Measurements from ENCODE around the gene BMS1. TPM values are rescaled to one million over a fixed set of nuclear protein-coding genes. Genes with fewer than 3 reads are reported as not detected.
A peak's percentile ranks its signal among the peaks of the same experiment; 100 is the strongest.

Gene BMS1
- total RNA-seq, 1 experiment from 2014 or later: 44.2 TPM

- H3K9ac ChIP-seq (ENCODE audit: extremely low read depth, insufficient read length, low read length): no peak overlapping the region
- no peak overlapping the region for H3T11ph ChIP-seq (ENCODE audit: low read length)
- H3K4me1 Mint-ChIP-seq: peaks cover 21 to 28% of the 10 kb centered on the region in 2 experiments
- H2BK5ac ChIP-seq (ENCODE audit: insufficient read length, low read length): no peak overlapping the region
- no CpG with 5 or more reads among the region's 14 CpGs for WGBS (ENCODE audit: extremely low coverage, insufficient read length, low lambda C conversion rate)
- no peak overlapping the region for H4K8ac ChIP-seq (replicated peaks; ENCODE audit: insufficient read length, low read depth, low read length)
- H2AFZ ChIP-seq (ENCODE audit: low read length): no peak overlapping the region
- H2BK12ac ChIP-seq (ENCODE audit: insufficient read length, low read depth, low read length): no peak overlapping the region
- H3K4me3 Mint-ChIP-seq: no peak overlapping the region
- H3K4me2 ChIP-seq (ENCODE audit: insufficient read depth, insufficient read length, low read length): no peak overlapping the region
- H3K27ac ChIP-seq (ENCODE audit: insufficient read length, low read depth, low read length): no peak overlapping the region
- no peak for TF ChIP-seq CTCF (conservative IDR thresholded peaks at IDR 0.05)
- H4K5ac ChIP-seq (ENCODE audit: insufficient read length, low read depth, low read length): no peak overlapping the region
- H3K27me3 Mint-ChIP-seq (ENCODE audit: low read depth): no peaks in the 10 kb centered on the region
- no peak overlapping the region for H3K14ac ChIP-seq (ENCODE audit: insufficient read depth, low read length)
- DNase-seq: peak; percentile 74
- no peak overlapping the region for H3K23ac ChIP-seq (ENCODE audit: insufficient read length, low read depth, low read length)
- H3K23me2 ChIP-seq (ENCODE audit: insufficient read length, low read depth, low read length, poor library complexity, severe bottlenecking): no peaks in the 10 kb centered on the region
- H3K27ac Mint-ChIP-seq: peak overlapping the region; percentile 8 to 62 (median 62); a peak in 3 of 7 replicates
- H3K4ac ChIP-seq (ENCODE audit: low read depth, low read length): no peak overlapping the region
- H3K18ac ChIP-seq (ENCODE audit: insufficient read length, low read depth, low read length): no peak overlapping the region
- H2AK5ac ChIP-seq (ENCODE audit: insufficient read length, low read length): no peak overlapping the region
- no peak overlapping the region for H3K56ac ChIP-seq (ENCODE audit: insufficient read length, low read depth, low read length)
- no peaks in the 10 kb centered on the region for H4K20me1 ChIP-seq (ENCODE audit: control insufficient read depth, insufficient read depth, insufficient read length)
- peaks cover 0 to 2% of the 10 kb centered on the region in 2 experiments; a peak in 1 of 5 replicates for H3K9me3 Mint-ChIP-seq
- no peak overlapping the region for H2BK20ac ChIP-seq (ENCODE audit: low read depth, low read length, poor library complexity, severe bottlenecking)
- no peaks in the 10 kb centered on the region for H3K9me3 ChIP-seq (ENCODE audit: control insufficient read depth, low read depth, low read length)
- peaks cover 9 to 15% (median 10%) of the 10 kb centered on the region in 3 experiments for H3K36me3 Mint-ChIP-seq (ENCODE audit: insufficient read depth in 1 of 3, low read depth in 3 of 3)
- H4K91ac ChIP-seq (ENCODE audit: insufficient read length, low read depth, low read length): no peak overlapping the region
- H2BK120ac ChIP-seq (ENCODE audit: low read depth, low read length, poor library complexity, severe bottlenecking): no peak overlapping the region
- no peaks in the 10 kb centered on the region; the same call in 1 of the 2 replicates for H3K4me1 ChIP-seq (ENCODE audit: insufficient read depth, low read length)
- no peaks in the 10 kb centered on the region for H3K27me3 ChIP-seq (ENCODE audit: insufficient read depth, low read length)
- no peaks in the 10 kb centered on the region for H3K79me2 ChIP-seq (ENCODE audit: insufficient read depth, low read length)
- H2BK15ac ChIP-seq (ENCODE audit: low read depth, low read length): no peak overlapping the region
- H3K79me1 ChIP-seq (ENCODE audit: insufficient read depth, low read depth, low read length, poor library complexity, severe bottlenecking): no peaks in the 10 kb centered on the region
Measured at GRCh38 chr10:42836096-42836495, 53.5 kb downstream of the BMS1 start.
